Testis (tissue), 2 donors: ENCODE measurements around the gene AADAT.

Source experiments
- POLR2A ChIP-seq: fragments of 450-650 bp; IDR thresholded peaks from one replicate; pipeline ENCODE4 v1.6.1; 2017; ENCODE audit warnings: antibody characterized with exemption, mild to moderate bottlenecking, moderate library complexity
- TF ChIP-seq, protein P1 (sequence below), 3 experiments: fragments of 450-650 bp in 2 of 3; fragments of 200-600 bp in 1 of 3; sonication (generic) in 1 of 3; IDR thresholded peaks; one replicate each; pipeline ENCODE4 v1.5.1; 2016 to 2019; ENCODE audit warnings: antibody characterized with exemption in 3 of 3, mild to moderate bottlenecking in 2 of 3, moderate library complexity in 1 of 3

DNA sequence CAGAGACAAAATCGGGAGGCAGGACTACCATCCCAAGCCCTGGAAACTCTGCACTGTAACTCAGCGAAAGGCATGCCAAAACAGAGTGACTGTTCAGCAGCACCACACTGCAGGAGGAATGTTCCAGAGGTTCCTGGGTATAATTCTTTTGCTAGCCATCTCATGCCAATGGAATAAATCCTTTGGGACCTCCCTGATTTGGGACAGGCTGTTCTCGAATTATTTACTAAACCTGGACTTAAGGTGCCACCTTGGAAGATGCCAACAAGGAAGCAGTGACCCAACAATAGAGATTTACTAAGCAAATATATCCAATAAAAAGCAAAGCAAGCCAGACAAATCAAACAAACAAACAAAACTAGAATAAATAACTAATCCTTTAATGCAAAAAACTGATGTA lies 9.3 kb downstream of the AADAT start:
- TF ChIP-seq, protein P1, sequence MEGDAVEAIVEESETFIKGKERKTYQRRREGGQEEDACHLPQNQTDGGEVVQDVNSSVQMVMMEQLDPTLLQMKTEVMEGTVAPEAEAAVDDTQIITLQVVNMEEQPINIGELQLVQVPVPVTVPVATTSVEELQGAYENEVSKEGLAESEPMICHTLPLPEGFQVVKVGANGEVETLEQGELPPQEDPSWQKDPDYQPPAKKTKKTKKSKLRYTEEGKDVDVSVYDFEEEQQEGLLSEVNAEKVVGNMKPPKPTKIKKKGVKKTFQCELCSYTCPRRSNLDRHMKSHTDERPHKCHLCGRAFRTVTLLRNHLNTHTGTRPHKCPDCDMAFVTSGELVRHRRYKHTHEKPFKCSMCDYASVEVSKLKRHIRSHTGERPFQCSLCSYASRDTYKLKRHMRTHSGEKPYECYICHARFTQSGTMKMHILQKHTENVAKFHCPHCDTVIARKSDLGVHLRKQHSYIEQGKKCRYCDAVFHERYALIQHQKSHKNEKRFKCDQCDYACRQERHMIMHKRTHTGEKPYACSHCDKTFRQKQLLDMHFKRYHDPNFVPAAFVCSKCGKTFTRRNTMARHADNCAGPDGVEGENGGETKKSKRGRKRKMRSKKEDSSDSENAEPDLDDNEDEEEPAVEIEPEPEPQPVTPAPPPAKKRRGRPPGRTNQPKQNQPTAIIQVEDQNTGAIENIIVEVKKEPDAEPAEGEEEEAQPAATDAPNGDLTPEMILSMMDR (IDR thresholded peaks at IDR 0.05) = no peak
- TF ChIP-seq POLR2A = no peak
